HEK293T (cell line): Measurements from ENCODE around the gene MAD1L1.

Experiments
- CTCF ChIA-PET: fragments of 350-600 bp; formaldehyde crosslinking; extraction: SDS; loops from one replicate; lab custom pipeline; 2021; ENCODE audit warnings: antibody characterized with exemption, inconsistent platforms; lab: Yijun Ruan, JAX
- POLR2A ChIA-PET: fragments of 350-600 bp; formaldehyde crosslinking; extraction: SDS; loops from one replicate; lab custom pipeline; 2020; ENCODE audit warnings: antibody characterized with exemption, inconsistent platforms; lab: Yijun Ruan, JAX
- DNase-seq: peaks from one replicate; pipeline ENCODE4 v3.0.0; 2012; ENCODE audit warnings: mixed read lengths; ENCODE audit errors: extremely low spot score
- ARNT ChIP-seq: fragments of 450-650 bp; IDR thresholded peaks from 2 replicates; pipeline ENCODE4 v1.6.1; 2017; ENCODE audit warnings: mild to moderate bottlenecking
- BHLHE40 ChIP-seq: fragments of 450-650 bp; IDR thresholded peaks from 2 replicates; pipeline ENCODE4 v1.6.1; 2016; ENCODE audit warnings: mild to moderate bottlenecking, moderate library complexity, borderline replicate concordance
- CTBP1 ChIP-seq: fragments of 450-650 bp; IDR thresholded peaks from 2 replicates; pipeline ENCODE4 v1.6.1; 2016; ENCODE audit warnings: borderline replicate concordance
- ELF4 ChIP-seq: fragments of 450-650 bp; IDR thresholded peaks from 2 replicates; pipeline ENCODE4 v1.6.1; 2017; ENCODE audit warnings: antibody characterized with exemption
- FOXA1 ChIP-seq: fragments of 450-650 bp; IDR thresholded peaks from 2 replicates; pipeline ENCODE4 v1.6.1; 2016; ENCODE audit warnings: mild to moderate bottlenecking
- FOXK2 ChIP-seq: fragments of 450-650 bp; IDR thresholded peaks from 2 replicates; pipeline ENCODE4 v1.6.1; 2016; ENCODE audit warnings: mild to moderate bottlenecking
- FOXM1 ChIP-seq: fragments of 450-650 bp; IDR thresholded peaks from 2 replicates; pipeline ENCODE4 v1.6.1; 2017; ENCODE audit warnings: mild to moderate bottlenecking, borderline replicate concordance
- HDGF ChIP-seq: fragments of 450-650 bp; IDR thresholded peaks from 2 replicates; pipeline ENCODE4 v1.6.1; 2017; ENCODE audit warnings: antibody characterized with exemption, borderline replicate concordance
- L3MBTL2 ChIP-seq: fragments of 450-650 bp; conservative IDR thresholded peaks from 2 replicates; pipeline ENCODE4 v1.6.1; 2016; ENCODE audit warnings: mild to moderate bottlenecking
- LEF1 ChIP-seq: fragments of 450-650 bp; IDR thresholded peaks from 2 replicates; pipeline ENCODE4 v1.6.1; 2017; ENCODE audit warnings: mild to moderate bottlenecking, borderline replicate concordance
- NFRKB ChIP-seq: fragments of 450-650 bp; IDR thresholded peaks from 2 replicates; pipeline ENCODE4 v1.6.1; 2016; ENCODE audit warnings: mild to moderate bottlenecking, moderate library complexity
- SP1 ChIP-seq: fragments of 450-650 bp; IDR thresholded peaks from 2 replicates; pipeline ENCODE4 v1.6.1; 2017
- SUZ12 ChIP-seq: fragments of 450-650 bp; IDR thresholded peaks from 2 replicates; pipeline ENCODE4 v1.6.1; 2016; ENCODE audit warnings: mild to moderate bottlenecking
- TARDBP ChIP-seq: fragments of 450-650 bp; IDR thresholded peaks from 2 replicates; pipeline ENCODE4 v1.6.1; 2016
- ZNF384 ChIP-seq: fragments of 450-650 bp; IDR thresholded peaks from 2 replicates; pipeline ENCODE4 v1.6.1; 2016
- TF ChIP-seq, protein P1 (sequence below): fragments of 450-650 bp; IDR thresholded peaks from 2 replicates; pipeline ENCODE4 v1.6.1; 2016

Gene MAD1L1

DNA sequence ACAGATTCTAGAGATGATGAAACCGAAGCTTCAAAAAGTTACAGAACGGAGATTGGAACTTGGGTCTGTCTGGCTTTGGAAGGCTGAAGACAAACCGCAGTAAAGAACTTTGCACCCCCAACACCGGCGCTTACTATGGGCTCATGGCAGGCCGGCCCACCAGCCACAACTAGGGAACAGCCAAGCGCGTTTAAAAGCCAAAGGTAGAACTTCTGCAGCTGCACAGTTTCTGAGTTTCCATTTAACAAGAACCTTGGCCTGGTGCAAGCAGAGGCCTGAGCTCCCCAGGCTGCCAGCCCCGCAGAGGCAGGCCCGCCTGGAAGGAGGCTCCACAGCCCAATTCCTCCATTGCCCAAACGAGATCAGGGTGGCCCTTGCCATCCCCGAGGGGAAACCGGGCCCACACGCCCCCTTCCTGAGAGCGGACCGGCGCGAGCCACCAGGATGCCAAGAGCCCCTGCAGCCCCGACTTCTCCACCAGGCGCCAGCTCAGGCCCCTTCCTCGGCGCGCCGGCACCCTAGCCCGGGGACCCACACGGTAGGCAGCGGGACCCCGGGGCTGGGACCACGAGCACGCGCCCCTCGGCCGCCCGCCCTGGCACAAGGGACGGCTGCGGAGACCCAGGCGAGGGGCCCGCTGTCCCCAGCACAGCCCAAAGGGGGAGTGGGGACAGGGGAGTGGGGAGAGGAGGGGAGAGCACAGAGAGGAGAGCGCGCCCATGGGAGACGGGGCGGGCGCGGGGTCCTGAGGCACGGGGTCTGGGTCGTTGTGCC is 566 bp downstream of the MAD1L1 start:
- POLR2A ChIA-PET = interaction anchor here (1.1 to 3.0 kb wide), 4 partner anchors 10 to 36 kb away, joined by 3 to 20 read pairs (median 4); partner anchors contain the start of genes MRM2 and NUDT1
- peak; percentile 39 for DNase-seq
- CTCF ChIA-PET = interaction anchor here (1.0 kb wide), 1 partner anchor 573 kb away, joined by 3 read pairs; no protein-coding TSS in a partner anchor
- TF ChIP-seq ZNF384 = no peak

DNA sequence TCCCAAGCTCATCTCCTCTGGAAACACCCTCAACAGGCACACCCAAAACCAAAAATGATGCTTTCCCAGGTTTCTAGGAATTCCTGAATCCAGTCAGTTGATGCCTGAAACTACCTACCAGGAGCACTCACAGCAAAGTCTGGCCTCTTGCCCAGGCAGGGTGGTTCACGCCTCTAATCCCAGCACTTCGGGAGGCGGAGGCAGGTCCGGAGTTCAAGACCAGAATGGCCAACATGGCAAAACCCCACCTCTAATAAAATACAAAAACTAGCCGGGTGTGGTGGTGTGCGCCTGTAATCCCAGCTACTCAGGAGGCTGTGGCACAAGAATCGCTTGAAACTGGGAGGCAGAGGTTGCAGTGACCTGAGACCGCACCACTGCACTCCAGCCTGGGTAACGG is 1.9 kb downstream of the MAD1L1 start:
- ChIA-PET CTCF (no interaction called here), POLR2A (no interaction called here)
- DNase-seq = no peak
- TF ChIP-seq LEF1 = no peak
- no peak for TF ChIP-seq CTBP1
- TF ChIP-seq FOXM1 = no peak
- TF ChIP-seq, protein P1, sequence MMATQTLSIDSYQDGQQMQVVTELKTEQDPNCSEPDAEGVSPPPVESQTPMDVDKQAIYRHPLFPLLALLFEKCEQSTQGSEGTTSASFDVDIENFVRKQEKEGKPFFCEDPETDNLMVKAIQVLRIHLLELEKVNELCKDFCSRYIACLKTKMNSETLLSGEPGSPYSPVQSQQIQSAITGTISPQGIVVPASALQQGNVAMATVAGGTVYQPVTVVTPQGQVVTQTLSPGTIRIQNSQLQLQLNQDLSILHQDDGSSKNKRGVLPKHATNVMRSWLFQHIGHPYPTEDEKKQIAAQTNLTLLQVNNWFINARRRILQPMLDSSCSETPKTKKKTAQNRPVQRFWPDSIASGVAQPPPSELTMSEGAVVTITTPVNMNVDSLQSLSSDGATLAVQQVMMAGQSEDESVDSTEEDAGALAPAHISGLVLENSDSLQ = no peak
- no peak for TF ChIP-seq HDGF
- TF ChIP-seq ZNF384 = no peak
- no peak for TF ChIP-seq SP1
- no peak for TF ChIP-seq BHLHE40
- no peak for TF ChIP-seq ARNT
- no peak for TF ChIP-seq SUZ12
- TF ChIP-seq L3MBTL2 = no peak
- no peak for TF ChIP-seq FOXA1

DNA sequence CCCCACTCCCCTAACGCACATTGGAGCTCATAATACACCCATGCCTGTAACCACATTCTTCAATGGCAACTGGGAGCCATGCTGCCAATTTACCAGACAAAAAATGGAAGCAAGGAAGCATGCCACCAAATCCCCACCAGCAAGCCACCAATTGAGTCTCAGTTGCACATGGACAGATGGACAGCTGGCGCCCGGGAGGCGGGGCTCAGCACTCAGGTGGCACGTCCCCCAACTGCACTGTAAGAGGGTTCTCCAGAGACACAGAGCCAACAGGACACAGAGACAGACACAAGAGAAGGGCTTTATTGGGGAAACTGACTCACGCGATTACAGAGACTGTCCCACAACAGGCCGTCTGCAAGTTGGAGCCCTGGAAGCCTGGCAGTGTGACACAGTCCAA is 2.5 kb downstream of the MAD1L1 start:
- TF ChIP-seq L3MBTL2 (no peak), FOXA1 (no peak), LEF1 (no peak), ELF4 (no peak), FOXK2 (no peak), ARNT (no peak), FOXM1 (no peak), SP1 (no peak), CTBP1 (no peak), HDGF (no peak), SUZ12 (no peak), TARDBP (no peak), ZNF384 (no peak), NFRKB (no peak)
- TF ChIP-seq, protein P1 = no peak
- POLR2A ChIA-PET = no interaction called here
- CTCF ChIA-PET = no interaction called here
- DNase-seq = no peak

DNA sequence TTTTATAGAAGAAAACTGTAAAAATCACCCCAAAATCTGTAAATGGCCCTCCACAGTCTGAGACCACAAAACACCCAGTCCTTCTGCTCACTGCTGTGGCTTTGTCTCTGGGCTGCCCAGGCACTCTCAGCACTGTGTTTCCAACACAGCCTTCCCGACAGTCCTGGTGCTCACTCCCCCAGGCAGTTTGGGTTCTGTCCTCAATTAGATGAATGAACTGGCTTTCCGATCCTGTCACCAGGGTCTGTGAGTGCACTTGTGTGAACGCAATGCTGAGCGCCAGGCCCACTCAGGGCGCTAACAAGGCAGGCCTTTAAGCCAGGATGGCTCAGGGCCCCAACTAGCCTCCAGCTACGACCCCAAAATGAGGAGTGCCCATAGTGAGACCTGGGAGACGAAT is 3.3 kb downstream of the MAD1L1 start:
- TF ChIP-seq, protein P1 = no peak
- no peak for TF ChIP-seq FOXA1
- TF ChIP-seq FOXM1 = no peak
- no peak for TF ChIP-seq CTBP1
- TF ChIP-seq ELF4 = no peak
- no peak for TF ChIP-seq SUZ12
- no peak for TF ChIP-seq SP1
- no peak for TF ChIP-seq NFRKB
- no peak for TF ChIP-seq HDGF
- no peak for TF ChIP-seq LEF1
- TF ChIP-seq FOXK2 = no peak
- no peak for TF ChIP-seq ZNF384
- no peak for TF ChIP-seq L3MBTL2
- TF ChIP-seq TARDBP = no peak
- TF ChIP-seq BHLHE40 = no peak
- no peak for TF ChIP-seq ARNT
- ChIA-PET CTCF (no interaction called here), POLR2A (no interaction called here)
- no peak for DNase-seq

DNA sequence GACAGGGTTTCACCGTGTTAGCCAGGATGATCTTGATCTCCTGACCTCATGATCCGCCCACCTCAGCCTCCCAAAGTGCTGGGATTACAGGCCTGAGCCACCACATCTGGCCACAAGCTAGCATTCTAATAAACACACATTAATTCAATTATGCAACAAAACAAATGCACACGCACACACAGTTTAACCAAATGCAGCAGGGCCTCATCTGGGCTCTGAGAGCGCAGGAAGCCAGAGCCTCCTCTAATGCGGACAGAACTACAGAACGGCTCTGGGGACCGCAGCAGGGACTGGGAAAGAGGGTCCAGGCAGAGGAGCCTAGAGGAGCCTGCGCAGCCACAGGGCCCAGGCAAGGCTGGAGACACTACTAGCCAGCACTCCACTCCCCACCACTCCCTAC is 3.8 kb downstream of the MAD1L1 start:
- ChIA-PET POLR2A (interaction anchor here (0.7 kb wide), 1 partner anchor 9 kb away, joined by 3 read pairs; no protein-coding TSS in a partner anchor), CTCF (no interaction called here)
- DNase-seq = no peak
- no peak for TF ChIP-seq ZNF384
- TF ChIP-seq ELF4 = no peak
- TF ChIP-seq SP1 = no peak
- TF ChIP-seq ARNT = no peak
- no peak for TF ChIP-seq NFRKB
- TF ChIP-seq HDGF = no peak
- no peak for TF ChIP-seq FOXK2
- TF ChIP-seq SUZ12 = no peak
- no peak for TF ChIP-seq FOXM1
- TF ChIP-seq, protein P1 = no peak
